Testis (tissue), 2 donors: Measurements from ENCODE around the gene IQCH.

Experiments
- CTCF ChIP-seq, 3 experiments: fragments of 450-650 bp in 2 of 3; fragments of 200-600 bp in 1 of 3; sonication (generic) in 1 of 3; IDR thresholded peaks; one replicate each; pipeline ENCODE4 v1.5.1; 2016 to 2019; ENCODE audit warnings: antibody characterized with exemption in 3 of 3, mild to moderate bottlenecking in 2 of 3, moderate library complexity in 1 of 3
- POLR2A ChIP-seq: fragments of 450-650 bp; IDR thresholded peaks from one replicate; pipeline ENCODE4 v1.6.1; 2017; ENCODE audit warnings: antibody characterized with exemption, mild to moderate bottlenecking, moderate library complexity

- TF ChIP-seq CTCF (IDR thresholded peaks at IDR 0.05) (no peak), POLR2A (no peak)
These were observed 165.6 kb downstream of the IQCH start for GRCh38 chr15:67420137-67420536.
